Upper lobe of right lung (tissue), 1 donor: Measurements from ENCODE around the gene MCAT. TPM values are rescaled to one million over a fixed set of nuclear protein-coding genes. Genes with fewer than 3 reads are reported as not detected.

Experiments used
- ATAC-seq: fragments of 200-7000 bp; cut with Tn5 transposase; one replicate; pipeline ENCODE4 v1.9.1; 2020; ENCODE audit warnings: mild to moderate bottlenecking, moderate library complexity
- DNase-seq: peaks from one replicate; pipeline ENCODE4 v3.0.0-alpha.2; 2020
- H3K27ac ChIP-seq: fragments of 200-600 bp; one replicate; pipeline ENCODE4 v1.8.0; 2022
- H3K27me3 ChIP-seq: fragments of 200-600 bp; one replicate; pipeline ENCODE4 v1.8.0; 2022; ENCODE audit warnings: mild to moderate bottlenecking
- H3K36me3 ChIP-seq: fragments of 200-600 bp; one replicate; pipeline ENCODE4 v1.8.0; 2022
- H3K4me1 ChIP-seq: fragments of 200-600 bp; one replicate; pipeline ENCODE4 v1.8.0; 2022
- H3K4me3 ChIP-seq: fragments of 200-600 bp; one replicate; pipeline ENCODE4 v1.8.0; 2022; ENCODE audit warnings: mild to moderate bottlenecking
- H3K9me3 ChIP-seq: fragments of 200-600 bp; one replicate; pipeline ENCODE4 v1.8.0; 2022
- CTCF ChIP-seq: fragments of 200-600 bp; IDR thresholded peaks from one replicate; pipeline ENCODE4 v1.8.0; 2022; ENCODE audit warnings: antibody characterized with exemption
- intact Hi-C: fragments of 100-400 bp; cut with DNase I; formaldehyde crosslinking; loops from one replicate; pipeline ENCODE4 v1.11.0; 2022
- total RNA-seq: library from RNA; stranded (reverse); fragmentation: NEBNext Ultra II Directional; extraction: Animal tissue kit (Norgen Biotek cat#: 25700); gene quantifications from one replicate; pipeline ENCODE4 v1.2.1, GENCODE V29; 2021
- donor health status: DM: no; HTN: yes; CAD: no; lungs with severe emphysema.

MCAT gene
- total RNA-seq, 1 donor from 2014 or later = 12.1 TPM

DNA sequence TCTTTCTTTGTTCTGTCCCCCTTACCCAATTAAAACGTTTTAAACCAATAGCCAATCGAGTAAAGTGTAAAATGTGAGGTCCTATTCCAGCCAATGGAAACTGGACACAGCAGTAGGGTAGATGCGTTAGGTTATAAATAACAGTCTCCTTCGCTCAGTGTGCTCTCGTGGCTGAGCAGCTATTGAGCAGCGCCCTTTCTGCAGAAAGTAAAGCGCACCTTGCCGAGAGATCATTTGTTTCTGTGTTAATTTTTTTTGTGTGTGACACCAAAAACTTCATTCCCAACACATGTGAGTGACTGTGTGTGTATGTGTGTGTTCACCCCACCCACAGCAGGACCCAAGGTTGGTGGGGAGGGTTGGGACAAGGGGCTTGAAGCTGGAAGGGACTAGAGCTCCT, 46.8 kb downstream of the MCAT start:
- Histone ChIP-seq H3K9me3 (no peaks in the 10 kb centered on the region), H3K36me3 (no peaks in the 10 kb centered on the region), H3K27me3 (no peaks in the 10 kb centered on the region), H3K4me3 (no peak overlapping the region), H3K27ac (no peak overlapping the region), H3K4me1 (no peaks in the 10 kb centered on the region)
- intact Hi-C loops = loop anchor here (10.0 kb wide), 1 partner anchor 112 kb away; no protein-coding TSS in a partner anchor
- ATAC-seq (no peak), DNase-seq (no peak)
- TF ChIP-seq CTCF = no peak

GRCh38 chr22:43094551-43094950, 48.6 kb downstream of the MCAT start:
- DNase-seq = no peak
- Histone ChIP-seq H3K27ac (no peak overlapping the region), H3K27me3 (no peaks in the 10 kb centered on the region), H3K36me3 (no peaks in the 10 kb centered on the region), H3K4me3 (no peak overlapping the region), H3K4me1 (peaks cover 5% of the 10 kb centered on the region), H3K9me3 (no peaks in the 10 kb centered on the region)
- no peak for TF ChIP-seq CTCF
- no peak for ATAC-seq
- intact Hi-C loops = loop anchor here (10.0 kb wide), 1 partner anchor 110 kb away; no protein-coding TSS in a partner anchor

DNA sequence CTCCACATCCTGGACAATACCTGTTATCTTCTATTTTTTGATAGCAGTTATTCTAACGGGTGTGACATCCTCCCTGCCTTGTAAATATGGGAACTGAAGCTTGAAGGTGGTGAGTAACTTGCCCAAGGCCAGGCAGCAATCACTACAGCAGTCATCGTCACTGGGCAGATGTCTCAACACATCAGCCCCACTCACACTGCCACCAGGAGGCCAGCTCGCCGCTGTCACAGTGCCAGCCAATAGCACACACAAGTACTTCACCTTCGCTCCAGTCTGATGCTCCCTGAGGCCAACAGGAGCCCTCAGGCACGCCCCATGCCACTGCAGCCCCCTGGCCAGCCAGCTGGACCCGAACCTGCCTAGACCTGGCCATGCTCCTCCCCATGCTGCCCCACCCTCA, 49.1 kb downstream of the MCAT start:
- no peak for TF ChIP-seq CTCF
- H3K27me3 ChIP-seq = no peaks in the 10 kb centered on the region
- no peaks in the 10 kb centered on the region for H3K36me3 ChIP-seq
- no peaks in the 10 kb centered on the region for H3K9me3 ChIP-seq
- H3K4me3 ChIP-seq = no peak overlapping the region
- intact Hi-C loops = loop anchor here (10.0 kb wide), 1 partner anchor 109 kb away; no protein-coding TSS in a partner anchor
- ATAC-seq = peak; percentile 36
- H3K27ac ChIP-seq = no peak overlapping the region
- peaks cover 6% of the 10 kb centered on the region for H3K4me1 ChIP-seq
- DNase-seq = peak; percentile 72

- H3K4me3 ChIP-seq = no peak overlapping the region
- peaks cover 10% of the 10 kb centered on the region for H3K4me1 ChIP-seq
- intact Hi-C loops = loop anchor here (10.0 kb wide), 1 partner anchor 107 kb away; no protein-coding TSS in a partner anchor
- H3K9me3 ChIP-seq = no peaks in the 10 kb centered on the region
- H3K27me3 ChIP-seq = no peaks in the 10 kb centered on the region
- no peaks in the 10 kb centered on the region for H3K36me3 ChIP-seq
- no peak for TF ChIP-seq CTCF
- H3K27ac ChIP-seq = no peak overlapping the region
- DNase-seq = no peak
- ATAC-seq = no peak
Observed at GRCh38 chr22:43092085-43092484, 51.1 kb downstream of the MCAT start.

- intact Hi-C loops = loop anchor here (10.0 kb wide), 1 partner anchor 105 kb away; no protein-coding TSS in a partner anchor
- Histone ChIP-seq H3K36me3 (no peaks in the 10 kb centered on the region), H3K27me3 (no peaks in the 10 kb centered on the region), H3K9me3 (no peaks in the 10 kb centered on the region), H3K27ac (no peak overlapping the region), H3K4me1 (peaks cover 10% of the 10 kb centered on the region), H3K4me3 (no peak overlapping the region)
- TF ChIP-seq CTCF = peak; percentile 33
- DNase-seq (no peak), ATAC-seq (peak; percentile 68)
Observed at GRCh38 chr22:43090130-43090789, 52.9 kb downstream of the MCAT start.
